Fibroblast of pulmonary artery (primary cell): ENCODE data around the gene RALGPS2.

Experiments
- DNase-seq: peaks from one replicate; pipeline ENCODE4 v3.0.0-alpha.2; 2010; ENCODE audit warnings: low read depth
- H3K4me3 ChIP-seq: replicated peaks from 2 replicates; pipeline ENCODE4 v1.5.1; 2011; ENCODE audit warnings: low read depth, mild to moderate bottlenecking, control low read depth, low read length, moderate library complexity
- TF ChIP-seq, protein P1 (sequence below): IDR thresholded peaks from 2 replicates; pipeline ENCODE4 v1.5.1; 2011; ENCODE audit warnings: mild to moderate bottlenecking, control low read depth, low read length, inconsistent platforms; ENCODE audit errors: missing control alignments

The RALGPS2 gene

GRCh38 chr1:178869119-178869697 is 144.2 kb downstream of the RALGPS2 start:
- TF ChIP-seq, protein P1, sequence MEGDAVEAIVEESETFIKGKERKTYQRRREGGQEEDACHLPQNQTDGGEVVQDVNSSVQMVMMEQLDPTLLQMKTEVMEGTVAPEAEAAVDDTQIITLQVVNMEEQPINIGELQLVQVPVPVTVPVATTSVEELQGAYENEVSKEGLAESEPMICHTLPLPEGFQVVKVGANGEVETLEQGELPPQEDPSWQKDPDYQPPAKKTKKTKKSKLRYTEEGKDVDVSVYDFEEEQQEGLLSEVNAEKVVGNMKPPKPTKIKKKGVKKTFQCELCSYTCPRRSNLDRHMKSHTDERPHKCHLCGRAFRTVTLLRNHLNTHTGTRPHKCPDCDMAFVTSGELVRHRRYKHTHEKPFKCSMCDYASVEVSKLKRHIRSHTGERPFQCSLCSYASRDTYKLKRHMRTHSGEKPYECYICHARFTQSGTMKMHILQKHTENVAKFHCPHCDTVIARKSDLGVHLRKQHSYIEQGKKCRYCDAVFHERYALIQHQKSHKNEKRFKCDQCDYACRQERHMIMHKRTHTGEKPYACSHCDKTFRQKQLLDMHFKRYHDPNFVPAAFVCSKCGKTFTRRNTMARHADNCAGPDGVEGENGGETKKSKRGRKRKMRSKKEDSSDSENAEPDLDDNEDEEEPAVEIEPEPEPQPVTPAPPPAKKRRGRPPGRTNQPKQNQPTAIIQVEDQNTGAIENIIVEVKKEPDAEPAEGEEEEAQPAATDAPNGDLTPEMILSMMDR: no peak
- peak; percentile 80 for DNase-seq
- H3K4me3 ChIP-seq: peak overlapping the region; percentile 49

DNA sequence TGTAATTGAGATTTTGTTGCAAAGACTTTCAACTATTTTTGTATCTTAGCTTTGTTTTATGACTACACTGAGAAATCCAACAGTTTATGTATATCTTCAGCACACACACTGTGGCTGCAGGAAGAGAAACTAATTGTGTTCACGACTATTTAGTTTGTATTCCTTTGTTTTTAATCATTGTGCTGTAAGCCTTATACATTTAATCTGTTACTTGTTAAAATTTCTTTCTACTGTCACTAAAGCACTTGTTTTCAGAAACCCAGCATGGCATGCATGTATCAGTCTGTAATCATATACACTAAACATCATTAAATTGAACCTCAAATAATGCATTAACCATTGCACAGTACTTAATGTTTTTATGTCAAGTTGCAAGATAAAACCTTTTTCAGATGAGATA is 145.2 kb downstream of the RALGPS2 start:
- H3K4me3 ChIP-seq: peak overlapping the region; percentile 23
- TF ChIP-seq, protein P1: no peak
- no peak for DNase-seq

DNA sequence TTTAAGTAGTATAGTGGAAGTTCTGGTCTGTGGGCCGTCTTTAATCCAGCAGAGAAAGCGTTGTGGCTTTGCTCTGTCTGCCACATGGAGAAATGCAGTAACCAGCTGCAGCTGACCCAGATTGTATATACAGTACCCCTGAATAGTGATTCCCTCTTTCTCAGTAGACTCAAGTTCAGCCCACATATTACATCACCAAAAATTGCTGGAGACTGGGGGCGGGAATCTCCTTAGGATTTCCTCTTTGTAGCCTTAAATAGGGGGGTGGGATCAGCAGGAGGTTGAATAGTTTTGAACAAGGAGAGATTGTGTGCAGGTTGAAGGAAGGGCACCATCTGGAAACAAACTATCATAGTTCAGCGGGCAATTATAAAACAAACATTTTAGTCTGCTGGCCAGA is 145.9 kb downstream of the RALGPS2 start, which contains the start of gene ANGPTL1:
Gene ANGPTL1 (minus strand): TSS at position 134 of the 400 bp plus-strand sequence. CDS start 5,301 bp downstream, outside the sequence.
- TF ChIP-seq, protein P1: no peak
- H3K4me3 ChIP-seq: peak within 1 kb of the TSS; percentile 23
- peak; percentile 34 for DNase-seq

GRCh38 chr1:178871551-178872320 is 146.7 kb downstream of the RALGPS2 start:
- DNase-seq: no peak
- H3K4me3 ChIP-seq: no peak overlapping the region
- TF ChIP-seq, protein P1: no peak

DNA sequence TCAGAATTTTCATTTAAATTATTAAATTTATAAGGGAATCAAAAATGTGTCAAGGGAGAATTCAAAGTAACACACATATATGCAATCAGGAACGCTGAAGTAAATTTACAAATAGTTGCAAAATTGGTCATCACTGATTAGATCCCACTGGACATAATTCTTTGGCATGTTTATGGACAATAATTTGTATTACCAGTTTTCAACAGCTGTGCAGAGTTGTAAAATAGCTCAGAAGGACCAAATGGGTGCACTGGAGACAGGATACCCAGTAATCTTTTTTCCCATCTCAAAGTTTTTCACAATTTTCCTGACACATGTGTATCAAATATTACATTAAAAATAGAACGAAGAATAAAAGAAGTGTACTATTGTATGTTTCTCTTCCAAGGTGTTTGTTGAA is 149.9 kb downstream of the RALGPS2 start:
- TF ChIP-seq, protein P1: no peak
- DNase-seq: no peak

DNA sequence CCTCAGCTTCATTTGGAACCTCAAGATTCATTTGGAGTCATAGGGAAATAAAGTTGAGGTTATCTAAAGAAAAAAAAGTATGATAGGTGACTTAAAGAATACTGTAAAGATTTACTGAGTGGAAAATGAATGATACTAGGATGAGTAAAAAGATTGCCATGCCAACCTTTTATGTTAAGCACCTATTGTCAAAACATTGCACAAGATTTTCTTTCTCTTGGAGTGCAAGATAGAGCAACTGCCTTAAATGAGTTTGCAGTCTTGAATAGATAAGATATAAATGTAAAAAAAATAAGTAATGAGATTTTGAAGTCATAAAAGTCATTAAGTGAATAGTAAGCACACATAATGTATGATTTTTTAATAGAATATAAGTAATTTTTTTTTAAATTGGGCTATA is 150.9 kb downstream of the RALGPS2 start:
- no peak for DNase-seq
- H3K4me3 ChIP-seq: no peak overlapping the region
- TF ChIP-seq, protein P1: no peak

More for the DNA sequence above, 149.9 kb downstream of the RALGPS2 start:
- H3K4me3 ChIP-seq: no peak overlapping the region
